Measurements from ENCODE around the gene MICA. TPM values are rescaled to one million over a fixed set of nuclear protein-coding genes. Genes with fewer than 3 reads are reported as not detected.

MICA gene
- total RNA-seq, 1 donor from 2014 or later: 70.0 TPM

GRCh38 chr6:31393932-31394331 is 9.5 kb upstream of the MICA start:
- H3K9me3 Mint-ChIP-seq (ENCODE audit: unreplicated experiment): no peaks in the 10 kb centered on the region
- Histone ChIP-seq H3K9me3 (ENCODE audit: insufficient read depth, low read depth, low read length) (no peaks in the 10 kb centered on the region), H3K4me3 (ENCODE audit: insufficient read depth, low read depth, low read length) (no peak overlapping the region), H2AFZ (ENCODE audit: low read depth, low read length) (no peak overlapping the region), H3K4me2 (ENCODE audit: low read length) (no peak overlapping the region), H3K27me3 (ENCODE audit: insufficient read depth, low read length) (no peaks in the 10 kb centered on the region), H3K9ac (ENCODE audit: low read length) (no peak overlapping the region), H3K4me1 (ENCODE audit: insufficient read depth, low read length) (no peaks in the 10 kb centered on the region), H4K20me1 (ENCODE audit: insufficient read depth, low read length) (peaks cover 4% of the 10 kb centered on the region), H3K79me2 (ENCODE audit: insufficient read depth, low read length) (no peaks in the 10 kb centered on the region), H3K27ac (ENCODE audit: low read depth, low read length) (no peak overlapping the region), H3K36me3 (ENCODE audit: insufficient read depth, low read length) (no peaks in the 10 kb centered on the region)
- H3K4me3 Mint-ChIP-seq (ENCODE audit: unreplicated experiment): no peak overlapping the region
- H3K4me1 Mint-ChIP-seq (ENCODE audit: low read depth, unreplicated experiment): peaks cover 8% of the 10 kb centered on the region
- no peak overlapping the region for H3K27ac Mint-ChIP-seq (ENCODE audit: unreplicated experiment)
- H3K27me3 Mint-ChIP-seq (ENCODE audit: low read depth, unreplicated experiment): no peaks in the 10 kb centered on the region
- DNase-seq (ENCODE audit: low read depth) (no peak), FAIRE-seq (no peak)
- TF ChIP-seq EZH2 (IDR thresholded peaks at IDR 0.05; ENCODE audit: insufficient read depth, low read length): no peak
- TF ChIP-seq CTCF (IDR thresholded peaks at IDR 0.05; ENCODE audit: insufficient read depth, low read depth, low read length): no peak
- H3K36me3 Mint-ChIP-seq (ENCODE audit: low read depth, unreplicated experiment): no peaks in the 10 kb centered on the region

GRCh38 chr6:31394381-31394780 is 9.0 kb upstream of the MICA start:
- no peak for FAIRE-seq
- H3K27ac Mint-ChIP-seq (ENCODE audit: unreplicated experiment): no peak overlapping the region

More at GRCh38 chr6:31394381-31394780, 9.0 kb upstream of the MICA start:
- no peak overlapping the region for H3K27ac ChIP-seq (ENCODE audit: low read depth, low read length)
- H2AFZ ChIP-seq (ENCODE audit: low read depth, low read length): no peak overlapping the region
- Mint-ChIP-seq H3K9me3 (ENCODE audit: unreplicated experiment) (no peaks in the 10 kb centered on the region), H3K36me3 (ENCODE audit: low read depth, unreplicated experiment) (no peaks in the 10 kb centered on the region), H3K27me3 (ENCODE audit: low read depth, unreplicated experiment) (no peaks in the 10 kb centered on the region), H3K4me1 (ENCODE audit: low read depth, unreplicated experiment) (peaks cover 8% of the 10 kb centered on the region), H3K4me3 (ENCODE audit: unreplicated experiment) (no peak overlapping the region)
- H3K36me3 ChIP-seq (ENCODE audit: insufficient read depth, low read length): no peaks in the 10 kb centered on the region
- no peak overlapping the region for H3K4me3 ChIP-seq (ENCODE audit: insufficient read depth, low read depth, low read length)
- H4K20me1 ChIP-seq (ENCODE audit: insufficient read depth, low read length): peaks cover 4% of the 10 kb centered on the region
- H3K9me3 ChIP-seq (ENCODE audit: insufficient read depth, low read depth, low read length): no peaks in the 10 kb centered on the region
- no peak overlapping the region for H3K4me2 ChIP-seq (ENCODE audit: low read length)
- TF ChIP-seq EZH2 (IDR thresholded peaks at IDR 0.05; ENCODE audit: insufficient read depth, low read length) (no peak), CTCF (IDR thresholded peaks at IDR 0.05; ENCODE audit: insufficient read depth, low read depth, low read length) (no peak)
- H3K79me2 ChIP-seq (ENCODE audit: insufficient read depth, low read length): no peaks in the 10 kb centered on the region
- H3K27me3 ChIP-seq (ENCODE audit: insufficient read depth, low read length): no peaks in the 10 kb centered on the region
- no peak for DNase-seq (ENCODE audit: low read depth)
- no peaks in the 10 kb centered on the region for H3K4me1 ChIP-seq (ENCODE audit: insufficient read depth, low read length)
- no peak overlapping the region for H3K9ac ChIP-seq (ENCODE audit: low read length)

All from astrocyte (in vitro differentiated cells and primary cell).